CD4-positive, alpha-beta T cell treated with Interleukin-6 for 4 hours (primary cell): ENCODE measurements around the gene G6PC3.
A peak's percentile ranks its signal among the peaks of the same experiment; 100 is the strongest.
"Not testable (repeated sequence)": the region's sequence is repeated elsewhere in the genome, so short reads cannot be mapped to it uniquely, and the experiment has no call there.

ENCODE experiments used
- DNase-seq: peaks from one replicate; pipeline ENCODE4 v3.0.0-alpha.2; 2020; ENCODE audit warnings: mixed read lengths

The G6PC3 gene

GRCh38 chr17:44070455-44071197, at the start of gene G6PC3:
G6PC3 (plus strand) TSS chr17:44070735; CDS start chr17:44070966, 231 bp downstream.
- peak; percentile 85 for DNase-seq

- not testable (repeated sequence) for DNase-seq
Observed at GRCh38 chr17:44021227-44021626, 49.3 kb upstream of the G6PC3 start.

- DNase-seq: no peak
Observed at GRCh38 chr17:44022246-44022645, 48.3 kb upstream of the G6PC3 start.

- DNase-seq: no peak
Observed at GRCh38 chr17:44023545-44024270, 46.8 kb upstream of the G6PC3 start.

GRCh38 chr17:44024271-44024663, 46.3 kb upstream of the G6PC3 start:
- no peak for DNase-seq

GRCh38 chr17:44024853-44025252, 45.7 kb upstream of the G6PC3 start:
- no peak for DNase-seq

- DNase-seq: no peak
Observed at GRCh38 chr17:44029736-44030135, 40.8 kb upstream of the G6PC3 start.

GRCh38 chr17:44030482-44030881, 40.1 kb upstream of the G6PC3 start:
- DNase-seq: no peak

- no peak for DNase-seq
Observed at GRCh38 chr17:44033861-44034408, 36.6 kb upstream of the G6PC3 start.

- DNase-seq: not testable (repeated sequence)
Observed at GRCh38 chr17:44034688-44035087, 35.8 kb upstream of the G6PC3 start.

- no peak for DNase-seq
Observed at GRCh38 chr17:44037471-44037870, 33.1 kb upstream of the G6PC3 start.

- no peak for DNase-seq
Observed at GRCh38 chr17:44038604-44039011, 31.9 kb upstream of the G6PC3 start.

- no peak for DNase-seq
Observed at GRCh38 chr17:44039829-44040635, 30.5 kb upstream of the G6PC3 start.

GRCh38 chr17:44043272-44043696, 27.3 kb upstream of the G6PC3 start:
- DNase-seq: no peak

- DNase-seq: no peak
Observed at GRCh38 chr17:44044071-44044470, 26.5 kb upstream of the G6PC3 start.

GRCh38 chr17:44045486-44045885, 25.0 kb upstream of the G6PC3 start:
- no peak for DNase-seq

GRCh38 chr17:44046893-44047292, 23.6 kb upstream of the G6PC3 start:
- DNase-seq: not testable (repeated sequence)

- DNase-seq: no peak
Observed at GRCh38 chr17:44049294-44050060, 21.1 kb upstream of the G6PC3 start.

- DNase-seq: no peak
Observed at GRCh38 chr17:44053125-44053872, 17.2 kb upstream of the G6PC3 start.

- DNase-seq: no peak
Observed at GRCh38 chr17:44059101-44059892, 11.2 kb upstream of the G6PC3 start.

- DNase-seq: no peak
Observed at GRCh38 chr17:44061446-44061845, 9.1 kb upstream of the G6PC3 start.
